A673 (cell line): ENCODE results near the gene CBLL1. TPM values are rescaled to one million over a fixed set of nuclear protein-coding genes. Genes with fewer than 3 reads are reported as not detected.

Source experiments
- BruUV-seq: library from RNA; stranded (reverse); fragments of 400-500 nt; replicated peaks from 2 replicates; lab custom pipeline; 2021; lab: Mats Ljungman, UMichigan
- CTCF ChIA-PET: fragments of 300-600 bp; sonication (Branson Sonifier 250); formaldehyde crosslinking; loops from one replicate; lab custom pipeline; 2022; ENCODE audit warnings: antibody characterized with exemption; lab: Charles Lee
- POLR2A ChIA-PET: fragments of 300-600 bp; sonication (Branson Sonifier 250); formaldehyde crosslinking; loops from one replicate; lab custom pipeline; 2022; ENCODE audit warnings: antibody characterized with exemption; ENCODE audit not compliant: low non-redundant PET; lab: Charles Lee
- DNase-seq: peaks from one replicate; pipeline ENCODE4 v3.0.0-alpha.2; 2015; ENCODE audit warnings: low spot score
- H3K27ac ChIP-seq: fragments of 200-600 bp; sonication (generic); 2 replicates; pipeline ENCODE4 v1.5.1; 2016; ENCODE audit warnings: mixed run types, low read depth, mild to moderate bottlenecking, mixed read lengths, antibody characterized with exemption, low read length; ENCODE audit not compliant: poor library complexity, severe bottlenecking
- H3K27me3 ChIP-seq: fragments of 200-600 bp; sonication (generic); replicated peaks from 2 replicates; pipeline ENCODE4 v1.6.1; 2017; ENCODE audit warnings: mixed run types, low read depth, mild to moderate bottlenecking, mixed read lengths, antibody characterized with exemption, low read length; ENCODE audit not compliant: insufficient read depth, poor library complexity
- H3K36me3 ChIP-seq: fragments of 200-600 bp; sonication (generic); 2 replicates; pipeline ENCODE4 v1.6.1; 2016; ENCODE audit warnings: mixed run types, mild to moderate bottlenecking, mixed read lengths, antibody characterized with exemption, low read length; ENCODE audit not compliant: insufficient read depth, poor library complexity, severe bottlenecking
- H3K4me1 ChIP-seq: fragments of 200-600 bp; sonication (generic); 2 replicates; pipeline ENCODE4 v1.6.1; 2017; ENCODE audit warnings: mixed run types, mild to moderate bottlenecking, mixed read lengths, antibody characterized with exemption, low read length; ENCODE audit not compliant: insufficient read depth, poor library complexity, severe bottlenecking
- H3K4me3 ChIP-seq: fragments of 200-600 bp; sonication (generic); 2 replicates; pipeline ENCODE4 v1.5.1; 2016; ENCODE audit warnings: low read depth, mixed run types, mild to moderate bottlenecking, mixed read lengths, low read length; ENCODE audit not compliant: poor library complexity, severe bottlenecking
- H3K9me3 ChIP-seq: fragments of 200-600 bp; sonication (generic); 2 replicates; pipeline ENCODE4 v1.6.1; 2016; ENCODE audit warnings: mixed run types, low read depth, mild to moderate bottlenecking, mixed read lengths, antibody characterized with exemption, low read length; ENCODE audit not compliant: poor library complexity, severe bottlenecking
- CTCF ChIP-seq: fragments of 300-800, 200-600 bp; sonication (generic); conservative IDR thresholded peaks from 2 replicates; pipeline ENCODE4 v1.5.1; 2017; ENCODE audit warnings: low read depth, mild to moderate bottlenecking, antibody characterized with exemption, low read length, moderate library complexity, mixed read lengths
- EZH2 ChIP-seq: fragments of 200-600 bp; sonication (generic); IDR thresholded peaks from 2 replicates; pipeline ENCODE4 v1.6.1; 2017; ENCODE audit warnings: borderline replicate concordance, low read depth, mild to moderate bottlenecking, mixed read lengths, antibody characterized with exemption, low read length; ENCODE audit not compliant: poor library complexity, severe bottlenecking
- intact Hi-C: fragments of 100-400 bp; cut with micrococcal nuclease; formaldehyde crosslinking; loops from one replicate; pipeline ENCODE4 v1.10.0; 2022; ENCODE audit not compliant: unreplicated experiment
- total RNA-seq: library from RNA; stranded (reverse); gene quantifications from 2 replicates; pipeline ENCODE4 v1.2.3, GENCODE V29; 2021

Gene CBLL1
- total RNA-seq, 1 experiment from 2014 or later, result 37.9 TPM

DNA sequence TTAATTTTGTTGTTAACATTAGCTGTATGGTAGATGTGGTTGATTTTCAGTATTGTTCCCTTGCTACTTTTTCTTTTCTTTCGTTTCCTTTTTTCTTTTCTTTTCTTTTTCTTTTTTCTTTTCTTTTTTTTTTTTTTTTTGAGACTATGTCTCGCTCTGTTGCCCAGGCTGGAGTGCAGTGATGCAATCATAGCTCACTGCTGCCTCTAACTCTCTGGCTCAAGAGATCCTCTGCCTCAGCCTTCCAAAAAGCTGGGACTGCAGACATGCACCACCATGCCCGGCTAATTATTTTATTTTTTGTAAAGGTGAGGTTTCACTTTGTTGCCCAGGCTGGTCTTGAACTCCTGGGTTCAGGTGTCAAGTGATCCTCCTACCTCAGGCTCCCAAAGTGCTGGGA, 44.7 kb downstream of the CBLL1 start:
- H3K36me3 ChIP-seq, result no peaks in the 10 kb centered on the region
- intact Hi-C loops, result no loop called here
- H3K4me1 ChIP-seq, result no peaks in the 10 kb centered on the region
- TF ChIP-seq CTCF (no peak), EZH2 (no peak)
- no peaks in the 10 kb centered on the region for H3K9me3 ChIP-seq
- no peak overlapping the region for H3K4me3 ChIP-seq
- peaks cover 5% of the 10 kb centered on the region for H3K27me3 ChIP-seq
- H3K27ac ChIP-seq, result no peak overlapping the region
- ChIA-PET POLR2A (no interaction called here), CTCF (no interaction called here)
- BruUV-seq, result no TSS peak
- no peak for DNase-seq

DNA sequence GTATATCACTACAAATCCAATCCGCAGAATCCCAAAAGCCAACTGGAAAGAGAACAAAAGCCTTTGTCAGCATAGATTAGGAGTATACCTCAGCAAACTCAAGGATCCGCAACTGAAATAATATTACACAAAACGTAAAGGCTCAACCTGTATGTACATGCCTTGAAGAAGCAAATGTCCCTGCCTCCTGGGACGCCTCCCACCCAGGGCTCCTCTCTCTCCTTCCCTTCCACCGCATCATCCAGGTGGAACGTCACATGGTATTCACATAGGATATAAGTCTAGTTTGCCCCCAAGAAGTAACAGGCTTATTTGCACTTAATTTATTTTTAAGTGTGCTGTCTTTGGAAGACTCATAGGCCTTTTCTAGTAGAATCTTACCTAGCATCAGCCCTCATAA, 45.7 kb downstream of the CBLL1 start:
- no peaks in the 10 kb centered on the region for H3K4me1 ChIP-seq
- H3K4me3 ChIP-seq, result no peak overlapping the region
- CTCF ChIA-PET, result no interaction called here
- no peaks in the 10 kb centered on the region for H3K9me3 ChIP-seq
- POLR2A ChIA-PET, result no interaction called here
- H3K27me3 ChIP-seq, result peaks cover 9% of the 10 kb centered on the region
- no peaks in the 10 kb centered on the region for H3K36me3 ChIP-seq
- no TSS peak for BruUV-seq
- no peak overlapping the region for H3K27ac ChIP-seq
- intact Hi-C loops, result no loop called here
- TF ChIP-seq CTCF (no peak), EZH2 (no peak)
- no peak for DNase-seq

DNA sequence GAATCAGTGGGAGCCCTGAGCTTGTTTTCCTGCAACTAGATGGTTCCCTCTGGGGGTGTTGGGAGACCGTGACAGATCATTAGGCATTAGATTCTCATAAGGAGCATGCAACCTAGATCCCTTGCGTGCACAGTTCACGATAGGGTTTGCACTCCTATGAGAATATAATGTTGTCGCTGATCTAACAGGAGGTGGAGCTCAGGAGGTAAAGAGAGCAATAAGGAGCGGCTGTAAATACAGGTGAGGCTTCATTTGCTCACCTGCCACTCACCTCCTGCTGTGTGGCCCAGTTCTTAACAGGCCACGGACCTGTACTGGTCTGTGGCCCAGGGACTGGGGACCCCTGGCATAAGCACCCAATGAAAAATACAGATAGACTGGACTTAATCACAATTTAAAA, 48.4 kb downstream of the CBLL1 start:
- TF ChIP-seq EZH2 (no peak), CTCF (no peak)
- no TSS peak for BruUV-seq
- H3K27ac ChIP-seq, result no peak overlapping the region
- H3K4me3 ChIP-seq, result no peak overlapping the region
- intact Hi-C loops, result no loop called here
- H3K4me1 ChIP-seq, result no peaks in the 10 kb centered on the region
- H3K27me3 ChIP-seq, result peaks cover 8% of the 10 kb centered on the region
- H3K9me3 ChIP-seq, result no peaks in the 10 kb centered on the region
- CTCF ChIA-PET, result no interaction called here
- DNase-seq, result no peak
- POLR2A ChIA-PET, result no interaction called here
- no peaks in the 10 kb centered on the region for H3K36me3 ChIP-seq
